GM19043 (cell line): ENCODE measurements around the gene PHF11.
"Not testable (repeated sequence)": the region's sequence is repeated elsewhere in the genome, so short reads cannot be mapped to it uniquely, and the experiment has no call there.

ENCODE experiments used
- ATAC-seq: cut with Tn5 transposase; IDR thresholded peaks from one replicate; pipeline ENCODE4 v1.9.1; 2021; ENCODE audit warnings: low read depth; ENCODE audit not compliant: unreplicated experiment

PHF11 gene

DNA sequence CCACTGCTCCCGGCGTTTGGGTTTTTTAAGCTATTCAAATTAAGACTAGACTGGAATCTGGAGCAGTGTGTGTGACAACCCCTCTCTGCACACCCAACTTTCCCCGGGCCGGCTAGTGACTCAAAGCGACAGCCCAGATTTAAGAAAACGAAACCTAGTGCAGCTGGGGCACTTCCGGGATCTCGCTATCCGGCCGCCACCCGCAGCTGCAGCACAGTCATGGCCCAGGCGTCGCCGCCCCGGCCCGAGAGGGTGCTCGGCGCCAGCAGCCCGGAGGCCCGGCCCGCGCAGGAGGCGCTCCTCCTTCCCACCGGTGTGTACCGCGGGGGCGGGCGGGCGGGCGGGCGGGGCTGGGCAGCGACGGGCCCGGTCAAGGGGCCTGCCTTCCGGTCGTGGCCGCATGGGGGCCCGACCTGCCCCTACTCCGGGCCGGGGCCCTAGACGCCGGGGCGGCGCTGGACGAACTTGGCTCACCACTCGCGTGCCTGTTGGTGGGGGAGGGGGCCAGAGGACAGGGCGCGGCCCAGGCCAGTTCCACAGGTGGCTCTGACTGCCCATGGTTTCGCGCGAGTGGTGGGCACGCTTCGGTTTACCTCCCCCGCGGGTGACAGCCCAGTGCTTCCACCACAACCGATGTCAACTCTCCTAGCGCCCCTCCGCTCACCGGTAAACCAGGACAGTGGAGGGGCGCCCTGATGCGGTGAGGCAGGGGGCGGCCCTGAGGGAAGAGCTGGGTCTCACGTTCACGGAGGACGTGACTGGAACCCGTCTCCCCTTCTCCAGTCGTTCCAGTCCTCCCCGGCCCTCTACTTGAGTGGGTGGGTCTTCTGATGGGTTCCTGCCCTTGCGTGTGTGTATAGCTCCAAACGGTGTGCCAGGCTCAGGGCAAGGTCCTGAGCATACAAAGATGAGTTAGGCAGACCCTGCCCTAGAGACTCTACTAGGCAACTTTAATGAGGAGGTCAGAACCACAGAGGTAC lies at the start of gene PHF11:
Gene PHF11, plus strand, starts transcription at position 171 of the 980 bp plus-strand sequence. Its CDS starts 49 bp downstream, at position 220.
- peak; percentile 81 for ATAC-seq

DNA sequence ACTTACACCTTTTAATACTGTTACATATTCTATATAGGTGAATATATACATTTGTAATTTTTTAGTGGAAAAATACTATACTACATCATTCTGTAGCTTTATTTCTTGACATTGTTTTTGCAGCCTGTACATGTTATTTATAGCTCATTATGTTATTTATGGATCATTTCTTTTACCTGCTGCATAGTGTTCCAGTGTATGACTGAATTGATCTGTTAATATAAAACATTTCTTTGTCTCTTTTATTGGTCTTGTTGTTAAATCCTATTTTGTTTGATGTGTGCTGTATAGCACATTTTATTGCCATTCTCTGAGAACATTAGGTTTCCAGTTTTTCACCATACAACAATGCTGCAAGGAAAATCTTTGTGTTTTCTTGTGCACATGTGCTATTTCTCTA lies 49.3 kb upstream of the PHF11 start:
- no peak for ATAC-seq

DNA sequence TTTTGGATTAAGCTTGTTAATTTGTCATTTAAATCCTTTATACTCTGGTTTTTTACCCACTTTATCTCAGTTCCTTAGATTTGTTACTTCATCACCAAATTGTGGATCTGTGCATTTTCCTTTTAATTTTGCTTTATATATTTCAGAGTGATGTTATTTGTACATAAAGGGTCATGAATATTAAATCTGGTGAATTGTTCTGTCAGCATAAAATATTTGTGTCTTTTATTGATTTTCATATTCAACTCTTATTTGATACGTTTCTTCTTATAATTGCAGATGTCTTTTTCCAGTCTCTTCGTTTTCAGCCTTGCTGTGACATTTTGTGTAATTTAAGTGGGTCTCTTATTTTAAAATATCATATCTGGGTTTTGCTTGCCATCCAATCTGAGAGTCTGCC lies 47.0 kb upstream of the PHF11 start:
- no peak for ATAC-seq

DNA sequence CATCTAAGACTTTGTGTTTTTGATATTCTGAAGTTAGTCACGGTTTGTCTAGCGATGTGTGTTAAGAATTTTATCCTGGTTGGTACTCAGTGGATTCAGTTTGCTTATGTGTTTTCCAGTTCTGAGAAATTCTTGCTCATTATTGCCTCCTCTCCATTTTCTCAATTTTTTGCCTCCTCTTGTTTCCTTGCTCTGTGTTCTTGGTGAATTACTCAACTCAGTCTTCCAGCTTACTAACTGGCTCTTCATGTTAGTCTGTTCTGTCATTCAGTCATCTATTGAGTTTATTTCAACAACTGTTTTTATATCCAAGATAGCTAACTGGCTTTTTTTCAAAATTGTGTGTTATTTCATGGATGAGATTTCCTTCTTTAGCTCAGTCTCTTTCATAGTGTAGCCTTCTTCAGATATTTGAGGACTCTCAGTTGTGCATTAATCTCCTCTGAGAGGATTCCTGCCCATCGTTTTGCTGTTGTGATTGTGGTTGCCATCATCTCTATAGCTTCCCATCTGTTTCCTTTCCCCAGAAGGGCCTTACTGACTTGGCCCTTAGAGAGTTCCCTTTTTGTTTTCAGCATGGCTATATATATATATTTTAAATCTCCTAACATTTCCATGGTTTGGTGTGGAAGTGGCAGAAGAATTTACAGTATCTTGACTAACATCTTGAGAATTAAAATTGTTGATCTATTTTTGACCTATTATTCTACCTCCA lies 45.5 kb upstream of the PHF11 start:
- no peak for ATAC-seq

DNA sequence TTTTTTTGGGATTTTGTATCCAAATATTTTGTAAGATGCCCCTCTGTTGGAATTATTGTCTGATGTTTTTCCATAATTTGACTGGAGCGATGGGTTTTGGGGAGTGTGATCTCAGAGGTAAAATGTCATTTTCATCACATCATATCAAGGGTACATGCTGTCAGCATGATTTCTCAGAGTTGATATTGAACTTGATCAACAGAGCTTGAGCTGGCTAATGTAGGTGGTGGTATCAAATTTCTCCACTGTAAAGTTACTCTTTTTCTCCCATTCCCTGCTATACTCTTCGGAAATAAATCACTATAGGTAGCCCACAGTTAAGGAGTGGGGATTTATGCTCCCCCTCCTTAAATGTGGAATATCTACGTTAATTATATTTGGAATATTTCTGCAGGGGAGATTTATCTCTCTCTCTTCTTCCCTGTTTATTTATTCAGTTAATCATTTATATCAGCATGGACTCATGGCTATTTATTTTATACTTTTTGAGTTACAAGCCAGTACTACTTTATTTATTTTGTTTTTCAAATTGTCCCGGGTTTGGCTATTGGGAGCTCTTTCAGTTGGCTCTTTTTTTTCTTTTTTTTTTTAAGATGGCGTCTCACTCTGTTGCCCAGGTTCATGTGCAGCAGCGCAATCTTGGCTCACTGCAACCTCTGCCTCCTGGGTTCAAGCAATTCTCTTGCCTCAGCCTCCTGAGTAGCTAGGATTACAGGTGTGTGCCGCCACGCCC lies 42.9 kb upstream of the PHF11 start:
- ATAC-seq = no peak

DNA sequence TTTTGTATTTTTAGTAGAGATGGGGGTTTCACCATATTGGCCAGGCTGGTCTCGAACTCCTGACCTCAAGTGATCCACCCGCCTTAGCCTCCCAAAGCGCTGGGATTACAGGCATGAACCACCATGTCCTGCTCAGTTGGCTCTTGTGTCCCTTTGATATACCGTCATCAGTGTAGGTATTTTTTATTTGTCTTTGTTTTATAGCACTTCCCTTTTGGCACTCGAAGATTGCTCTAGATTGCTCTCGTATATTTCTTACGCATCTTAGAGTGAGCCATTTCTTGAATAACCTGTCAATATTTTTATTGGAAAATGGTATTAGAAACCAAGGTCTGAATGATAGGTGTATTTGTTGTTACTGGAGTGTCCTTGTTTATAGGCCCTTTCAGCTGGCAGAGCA lies 42.3 kb upstream of the PHF11 start:
- ATAC-seq = no peak

DNA sequence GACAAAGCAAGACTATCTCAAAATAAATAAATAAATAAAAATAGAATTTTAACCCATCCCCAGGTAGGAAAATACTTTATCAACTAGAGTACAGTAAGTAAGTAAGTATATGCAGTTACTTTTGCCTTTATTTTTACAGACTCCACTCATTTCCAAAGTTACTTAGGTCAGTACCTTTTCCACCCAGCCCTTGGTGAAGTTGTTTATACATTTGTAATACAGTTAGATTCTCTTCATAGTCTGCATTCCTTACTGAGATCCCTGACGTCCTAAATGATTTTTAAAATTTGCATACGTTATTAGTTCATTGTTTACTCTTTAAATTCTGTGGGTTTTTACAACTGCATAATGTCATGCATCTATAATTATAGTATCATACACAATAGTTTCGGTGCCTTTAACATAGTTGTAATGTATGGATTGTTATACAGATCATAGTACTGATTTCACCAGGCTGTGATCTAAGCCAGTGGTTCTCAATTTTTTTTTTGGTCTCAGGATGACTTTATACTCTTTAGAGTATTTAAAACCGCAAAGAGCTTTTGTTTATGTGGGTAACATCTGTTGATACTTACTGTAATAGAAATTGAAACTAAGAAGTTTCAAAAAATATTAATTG lies 41.3 kb upstream of the PHF11 start:
- peak; percentile 93 for ATAC-seq

DNA sequence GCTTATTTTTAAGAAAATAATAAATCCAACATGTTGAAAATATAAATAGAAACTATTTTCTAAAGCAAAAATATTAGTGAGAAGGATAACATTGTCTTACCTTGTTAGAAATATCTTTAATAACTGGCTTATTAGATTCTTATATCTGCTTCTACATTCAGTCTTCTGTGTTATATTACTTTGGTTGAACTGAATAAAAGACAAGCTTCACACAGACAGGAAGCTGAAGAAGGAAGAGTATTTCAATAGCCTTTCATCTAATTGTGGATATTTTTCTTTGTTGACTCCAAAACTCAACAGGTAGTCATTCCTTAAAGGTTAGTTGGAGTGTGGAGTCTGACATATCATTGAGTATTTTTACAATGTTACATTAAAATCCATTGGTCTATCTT lies 40.8 kb upstream of the PHF11 start:
- no peak for ATAC-seq

DNA sequence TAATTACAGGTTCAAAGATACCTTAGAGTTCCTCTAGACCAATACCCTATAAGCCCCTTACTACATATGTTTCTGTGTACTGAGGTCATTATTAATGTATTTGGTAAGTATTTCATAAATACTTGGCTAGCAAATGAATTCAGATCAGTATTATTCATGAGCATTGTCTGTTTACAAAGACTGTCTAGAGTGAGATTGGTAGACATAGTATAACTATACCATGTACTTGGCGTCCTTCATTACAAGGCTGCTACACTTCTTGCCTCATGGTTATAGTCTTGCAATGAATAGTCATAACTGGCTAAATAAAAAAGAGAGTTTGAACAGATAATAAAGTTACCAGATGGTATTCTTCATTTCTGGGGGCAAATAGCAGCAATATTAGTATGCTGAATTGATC lies 39.6 kb upstream of the PHF11 start:
- no peak for ATAC-seq

DNA sequence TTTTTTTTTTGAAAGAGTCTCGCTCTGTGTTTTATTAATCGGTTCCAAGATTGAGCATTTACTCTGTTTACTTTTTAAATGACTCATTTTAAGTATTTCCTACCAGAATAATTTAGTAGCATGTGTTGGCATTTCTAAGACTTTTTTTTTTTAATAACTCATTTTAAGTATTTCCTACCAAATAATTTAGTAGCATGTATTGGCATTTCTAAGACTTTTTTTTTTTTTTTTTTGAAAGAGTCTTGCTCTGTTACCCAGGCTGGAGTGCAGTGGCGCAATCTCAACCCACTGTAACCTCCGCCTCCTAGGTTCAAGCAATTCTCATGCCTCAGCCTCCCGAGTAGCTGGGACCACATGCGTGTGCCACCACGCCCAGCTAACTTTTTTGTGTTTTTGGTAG lies 38.5 kb upstream of the PHF11 start:
- ATAC-seq = no peak

DNA sequence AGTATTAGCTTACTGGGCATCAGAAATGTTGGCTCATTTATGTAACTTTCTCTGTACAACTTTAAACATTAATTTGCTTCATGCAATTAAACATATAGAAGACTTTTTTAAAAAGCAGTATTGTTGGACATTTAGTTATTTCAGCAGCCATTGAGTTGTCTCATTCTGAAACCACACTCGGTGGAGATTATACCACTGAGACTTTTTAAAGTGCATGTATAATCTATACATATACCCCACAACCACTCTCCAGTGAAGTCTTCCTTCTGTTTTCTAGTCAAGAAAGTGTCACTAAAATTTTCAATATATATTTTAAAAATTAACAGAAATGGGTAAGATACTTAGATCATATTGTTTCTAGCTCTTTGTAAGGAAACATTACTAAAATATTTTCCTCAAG lies 36.2 kb upstream of the PHF11 start:
- no peak for ATAC-seq

DNA sequence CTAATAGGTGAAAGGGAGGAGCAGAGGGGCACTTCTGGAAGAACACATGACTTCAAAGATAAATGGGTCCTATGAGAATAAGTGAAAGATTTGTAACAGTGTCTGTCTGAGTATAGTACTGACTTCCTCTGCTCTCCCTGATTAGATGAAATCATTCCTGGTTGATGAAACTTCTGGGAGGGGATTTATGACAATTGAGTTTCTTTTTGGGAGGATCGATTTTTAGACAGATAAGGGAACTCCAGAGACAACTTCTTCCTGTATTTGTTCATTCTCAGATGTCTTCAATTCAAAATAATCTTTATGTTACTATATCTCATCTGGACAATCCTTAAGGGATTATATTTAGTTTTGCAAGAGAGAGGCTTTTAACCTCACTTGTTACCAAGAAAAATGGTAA lies 31.7 kb upstream of the PHF11 start:
- no peak for ATAC-seq

DNA sequence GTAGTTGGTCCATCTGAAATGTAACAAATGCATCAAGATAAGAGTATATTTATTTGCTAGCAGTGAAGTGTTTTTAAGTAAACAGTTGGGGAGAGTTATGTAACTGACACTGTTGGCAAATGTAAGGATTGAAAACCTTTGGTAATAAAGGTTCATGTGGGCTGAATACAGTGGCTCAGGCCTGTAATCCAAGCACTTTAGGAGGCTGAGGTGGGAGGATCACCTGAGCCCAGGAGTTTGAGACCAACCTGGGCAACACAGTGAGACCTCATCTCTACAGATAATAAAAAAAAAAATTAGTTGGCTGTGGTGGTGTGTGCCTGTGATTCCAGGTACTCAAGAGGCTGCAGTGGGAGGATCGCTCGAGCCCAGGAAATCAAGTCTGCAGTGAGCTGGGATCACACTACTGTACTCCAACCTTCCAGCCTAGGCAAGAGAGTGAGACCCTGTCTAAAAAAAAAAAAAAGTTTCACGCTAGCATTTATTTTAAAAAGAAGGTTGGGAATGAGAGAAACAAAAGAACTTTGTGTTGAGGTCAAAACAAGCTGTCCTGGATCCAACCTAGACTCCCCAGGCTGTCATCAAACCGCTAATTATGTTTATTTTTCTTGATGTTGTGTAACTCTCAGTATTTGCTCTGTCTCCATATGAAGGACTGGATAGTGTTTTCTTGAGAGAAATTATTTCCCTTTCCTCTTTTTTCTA lies 31.0 kb upstream of the PHF11 start:
- ATAC-seq = no peak

DNA sequence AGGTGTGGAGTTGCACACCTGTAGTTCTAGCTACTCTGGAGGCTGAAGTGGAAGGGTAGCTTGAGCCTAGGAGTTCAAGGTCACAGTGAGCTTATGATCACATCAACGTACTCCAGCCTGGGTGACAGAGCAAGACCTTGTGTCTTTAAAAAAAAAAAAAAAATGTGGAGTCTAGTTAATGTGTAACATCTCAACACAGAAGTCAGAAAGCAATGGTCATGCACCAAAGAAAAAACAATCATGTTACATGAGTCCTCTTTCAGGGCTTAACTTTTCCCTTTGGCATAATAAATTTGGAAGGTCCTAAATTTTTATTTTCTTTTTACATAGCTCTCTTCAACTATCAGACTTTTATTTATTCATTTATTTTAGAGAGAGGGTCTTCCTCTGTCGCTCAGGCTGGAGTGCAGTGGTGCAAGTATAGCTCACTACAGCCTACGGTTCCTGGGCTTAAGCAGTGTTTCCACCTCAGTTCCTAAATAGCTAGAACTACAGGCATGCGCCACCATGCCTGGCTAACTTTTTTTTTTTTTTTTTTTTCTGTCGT lies 29.4 kb upstream of the PHF11 start:
- no peak for ATAC-seq

DNA sequence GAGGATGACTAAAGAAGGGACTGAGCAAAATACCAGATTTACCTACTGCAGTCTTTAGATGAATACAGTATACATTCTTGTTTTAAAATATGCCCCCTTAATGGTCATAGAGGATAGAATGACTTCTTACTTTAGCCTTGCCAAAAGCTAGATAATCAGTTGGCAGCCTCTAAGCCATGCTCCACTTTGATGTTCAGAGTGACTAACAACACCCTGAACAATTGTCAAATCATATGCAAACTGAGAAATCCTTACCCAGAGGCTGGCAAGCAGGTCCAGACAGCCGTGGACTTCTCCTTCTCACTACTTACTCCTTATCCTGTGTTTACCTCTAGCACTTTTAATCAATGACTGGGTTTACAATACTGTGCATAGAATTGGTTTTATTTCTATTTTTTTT lies 23.6 kb upstream of the PHF11 start:
- ATAC-seq = no peak

DNA sequence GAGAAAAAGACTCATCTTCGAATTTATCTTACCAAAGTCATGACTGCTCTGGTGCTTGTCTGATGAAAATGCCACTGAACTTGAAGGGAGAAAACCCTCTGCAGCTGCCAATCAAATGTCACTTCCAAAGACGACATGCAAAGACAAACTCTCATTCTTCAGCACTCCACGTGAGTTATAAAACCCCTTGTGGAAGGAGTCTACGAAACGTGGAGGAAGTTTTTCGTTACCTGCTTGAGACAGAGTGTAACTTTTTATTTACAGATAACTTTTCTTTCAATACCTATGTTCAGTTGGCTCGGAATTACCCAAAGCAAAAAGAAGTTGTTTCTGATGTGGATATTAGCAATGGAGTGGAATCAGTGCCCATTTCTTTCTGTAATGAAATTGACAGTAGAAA lies 19.2 kb upstream of the PHF11 start:
- no peak for ATAC-seq

DNA sequence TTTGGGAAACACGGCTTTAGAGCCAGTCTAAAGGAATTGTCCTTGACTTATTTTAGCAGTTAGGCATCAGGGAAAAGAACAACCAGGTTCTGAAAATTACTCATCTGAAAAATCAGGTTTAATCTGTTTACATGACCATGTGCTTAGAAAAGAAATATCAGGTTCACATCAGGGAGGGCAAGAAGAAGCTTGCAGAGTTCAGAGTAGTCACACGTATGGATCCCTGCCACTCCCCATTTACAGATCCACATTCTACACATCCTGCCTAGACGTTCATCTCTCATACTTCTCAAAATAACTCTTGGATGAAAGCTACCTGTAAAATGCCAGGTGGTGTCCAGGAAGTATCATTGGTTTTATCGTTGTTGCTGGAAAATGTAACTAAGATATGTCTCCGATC lies 14.0 kb upstream of the PHF11 start:
- ATAC-seq = no peak

DNA sequence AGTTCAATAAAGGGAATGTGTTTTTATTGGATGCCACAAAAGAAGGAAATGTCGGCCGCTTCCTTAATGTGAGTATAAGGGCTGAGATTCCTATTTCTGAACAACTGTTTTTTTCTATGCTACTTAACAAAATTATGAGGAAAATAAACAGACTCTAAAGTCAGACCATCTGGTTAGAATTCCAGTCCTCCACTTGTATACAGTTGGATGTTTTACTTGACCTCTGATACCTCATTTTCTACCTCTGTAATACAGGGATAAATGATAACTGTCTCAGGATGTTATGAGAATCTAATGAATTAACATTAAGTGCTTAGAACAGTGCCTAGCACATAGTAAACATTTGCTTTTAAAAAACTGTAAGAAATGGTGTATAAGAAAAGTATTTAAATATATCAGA lies 7.2 kb upstream of the PHF11 start:
- ATAC-seq = no peak

DNA sequence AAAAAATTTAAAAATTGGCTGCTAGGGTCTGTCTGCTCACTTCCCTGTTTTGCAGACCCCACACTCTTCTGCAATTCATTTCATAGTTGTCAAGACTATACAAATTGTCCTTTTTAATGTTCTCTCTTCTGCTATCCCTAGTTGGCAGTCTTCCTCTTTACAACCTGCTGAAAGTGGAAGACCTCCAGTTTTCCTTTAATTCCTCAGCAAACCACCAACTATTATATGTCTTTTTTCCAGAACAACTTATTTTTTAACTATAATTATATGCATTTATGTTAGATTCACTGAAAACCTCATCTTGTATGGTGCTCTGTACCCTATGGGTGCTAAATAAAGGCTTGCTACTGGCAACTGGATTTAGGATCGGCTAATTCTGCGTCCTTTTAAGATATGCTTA lies 1.1 kb upstream of the PHF11 start:
- ATAC-seq = no peak

DNA sequence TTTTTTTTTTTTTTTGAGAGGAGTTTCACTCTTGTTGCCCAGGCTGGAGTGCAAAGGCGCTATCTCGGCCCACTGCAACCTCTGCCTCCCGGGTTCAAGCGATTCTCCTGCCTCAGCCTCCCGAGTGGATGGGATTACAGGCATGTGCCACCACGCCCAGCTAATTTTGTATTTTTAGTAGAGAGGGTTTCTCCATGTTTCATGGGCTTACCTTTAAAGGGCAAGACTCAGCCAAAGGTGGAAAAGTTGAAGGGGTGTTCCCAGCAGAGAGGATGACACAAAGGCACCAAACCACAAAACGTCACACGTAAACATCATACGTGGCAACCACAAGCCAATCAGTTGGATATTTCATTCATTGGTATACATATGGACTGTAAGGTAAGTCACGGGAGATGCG lies 1.1 kb downstream of the PHF11 start:
- ATAC-seq = not testable (repeated sequence)
